CD4-positive, alpha-beta T cell (primary cell): Measurements from ENCODE around the gene MEGF11. TPM values are rescaled to one million over a fixed set of nuclear protein-coding genes. Genes with fewer than 3 reads are reported as not detected.
A peak's percentile ranks its signal among the peaks of the same experiment; 100 is the strongest.
"Not testable (repeated sequence)": the region's sequence is repeated elsewhere in the genome, so short reads cannot be mapped to it uniquely, and the experiment has no call there.

Experiments used
- ATAC-seq: fragments of 200-7000 bp; cut with Tn5 transposase; one replicate; pipeline ENCODE4 v1.10.0; 2022; ENCODE audit warnings: mild to moderate bottlenecking; ENCODE audit not compliant: poor library complexity
- CTCF ChIA-PET: fragments of 350-600 bp; sonication (Branson Sonifier 250); formaldehyde crosslinking; loops from one replicate; lab custom pipeline; 2021; ENCODE audit warnings: antibody characterized with exemption, inconsistent platforms; lab: Charles Lee
- POLR2A ChIA-PET: fragments of 350-600 bp; sonication (Branson Sonifier 250); formaldehyde crosslinking; loops from one replicate; lab custom pipeline; 2021; ENCODE audit warnings: antibody characterized with exemption, inconsistent platforms; lab: Charles Lee
- DNase-seq, 14 experiments: peaks; one replicate each; pipeline ENCODE4 v3.0.0-alpha.2; 2013 to 2020; ENCODE audit warnings: mixed read lengths in 2 of 14
- H3K27ac ChIP-seq, 2 donors: one replicate each; pipeline versions ENCODE4 v1.5.1 to v1.7.0; 2013; ENCODE audit warnings: low read length in 2 of 2, low read depth in 1 of 2, mild to moderate bottlenecking in 1 of 2
- H3K27me3 ChIP-seq, 2 experiments: 1 replicate in 1 of 2; 2 replicates in 1 of 2; pipeline versions ENCODE4 v1.6.1 to v1.7.0; 2013; ENCODE audit warnings: low read length in 2 of 2, control low read depth in 1 of 2, mild to moderate bottlenecking in 1 of 2, moderate library complexity in 1 of 2; ENCODE audit not compliant: insufficient read depth in 2 of 2, control insufficient read depth in 1 of 2
- H3K36me3 ChIP-seq: one replicate; pipeline ENCODE4 v1.6.1; 2013; ENCODE audit warnings: low read length, control low read depth; ENCODE audit not compliant: insufficient read depth
- H3K4me1 ChIP-seq: one replicate; pipeline ENCODE4 v1.6.1; 2013; ENCODE audit warnings: low read length, control low read depth; ENCODE audit not compliant: insufficient read depth
- H3K4me3 ChIP-seq: one replicate; pipeline ENCODE4 v1.5.1; 2013; ENCODE audit warnings: mild to moderate bottlenecking, low read length, moderate library complexity
- H3K9me3 ChIP-seq, 2 experiments: 1 replicate in 1 of 2; 2 replicates in 1 of 2; pipeline versions ENCODE4 v1.6.1 to v1.7.0; 2013; ENCODE audit warnings: low read length in 2 of 2, mild to moderate bottlenecking in 2 of 2, control low read depth in 1 of 2, moderate library complexity in 1 of 2; ENCODE audit not compliant: control insufficient read depth in 1 of 2, insufficient read depth in 1 of 2
- H3K27ac Mint-ChIP-seq: one replicate; pipeline ENCODE4 v1.8.0; 2020; ENCODE audit warnings: mixed read lengths
- H3K27me3 Mint-ChIP-seq: one replicate; pipeline ENCODE4 v1.8.0; 2021; ENCODE audit warnings: mixed read lengths
- H3K36me3 Mint-ChIP-seq: one replicate; pipeline ENCODE4 v1.8.0; 2021; ENCODE audit warnings: low read depth, mixed read lengths
- H3K4me1 Mint-ChIP-seq: one replicate; pipeline ENCODE4 v1.8.0; 2021; ENCODE audit warnings: low read depth, mixed read lengths
- H3K4me3 Mint-ChIP-seq: one replicate; pipeline ENCODE4 v1.8.0; 2020; ENCODE audit warnings: mild to moderate bottlenecking, mixed read lengths
- H3K9me3 Mint-ChIP-seq: one replicate; pipeline ENCODE4 v1.8.0; 2020; ENCODE audit warnings: mixed read lengths
- intact Hi-C, 2 experiments: fragments of 100-400 bp; cut with DNase I in 1 of 2; cut with micrococcal nuclease in 1 of 2; formaldehyde crosslinking; loops; one replicate each; pipeline versions ENCODE4 v1.15.1 to v1.9.0; 2023 to 2025; cut with DNase I, micrococcal nuclease
- total RNA-seq, 174 experiments: library from RNA in 2 of 174; stranded (reverse) in 2 of 174; gene quantifications; one replicate each; pipeline ENCODE4 v1.2.3 and lab custom pipeline; 2021 to 2026
- TF ChIP-seq, protein P1 (sequence below): fragments of 200-600 bp; IDR thresholded peaks from one replicate; pipeline ENCODE4 v1.8.0; 2022; ENCODE audit warnings: antibody characterized with exemption, mild to moderate bottlenecking

Gene MEGF11
- total RNA-seq, 2 experiments from 2014 or later: not detected

DNA sequence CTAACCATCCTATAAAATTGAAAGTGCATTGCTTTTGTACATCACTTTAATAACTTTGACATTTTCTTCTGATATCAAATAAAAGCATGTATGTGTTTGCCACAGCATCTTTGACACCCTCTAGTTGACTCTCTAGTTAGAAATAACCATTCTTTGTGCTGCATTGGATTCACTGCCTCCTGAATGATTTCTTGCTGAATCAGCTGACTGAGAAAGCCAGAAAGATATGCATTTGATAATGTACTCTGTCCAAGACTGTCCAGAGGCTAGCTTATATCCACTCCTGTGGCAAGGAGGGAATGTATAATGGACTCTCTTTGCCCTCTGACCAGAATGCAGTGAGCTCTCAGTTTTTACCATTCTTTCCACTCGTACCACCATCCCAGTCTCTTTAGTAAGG, 378.1 kb downstream of the MEGF11 start:
- Mint-ChIP-seq H3K36me3 (peaks cover 68% of the 10 kb centered on the region), H3K27me3 (no peaks in the 10 kb centered on the region), H3K4me1 (peaks cover 46% of the 10 kb centered on the region), H3K4me3 (no peak overlapping the region), H3K27ac (no peak overlapping the region), H3K9me3 (no peaks in the 10 kb centered on the region)
- ChIA-PET CTCF (interaction anchor here (1.1 kb wide), 1 partner anchor 13 kb away, joined by 3 read pairs; no protein-coding TSS in a partner anchor), POLR2A (no interaction called here)
- H3K4me1 ChIP-seq: peaks cover 12% of the 10 kb centered on the region
- intact Hi-C loops: loop anchor here in 1 of 2 experiments (10.0 kb wide), 1 partner anchor 629 kb away; the partner anchor contains the start of genes RPL4 and ZWILCH
- ATAC-seq (no peak), DNase-seq (no peak)
- H3K4me3 ChIP-seq: no peak overlapping the region
- no peaks in the 10 kb centered on the region for H3K27me3 ChIP-seq
- TF ChIP-seq, protein P1, sequence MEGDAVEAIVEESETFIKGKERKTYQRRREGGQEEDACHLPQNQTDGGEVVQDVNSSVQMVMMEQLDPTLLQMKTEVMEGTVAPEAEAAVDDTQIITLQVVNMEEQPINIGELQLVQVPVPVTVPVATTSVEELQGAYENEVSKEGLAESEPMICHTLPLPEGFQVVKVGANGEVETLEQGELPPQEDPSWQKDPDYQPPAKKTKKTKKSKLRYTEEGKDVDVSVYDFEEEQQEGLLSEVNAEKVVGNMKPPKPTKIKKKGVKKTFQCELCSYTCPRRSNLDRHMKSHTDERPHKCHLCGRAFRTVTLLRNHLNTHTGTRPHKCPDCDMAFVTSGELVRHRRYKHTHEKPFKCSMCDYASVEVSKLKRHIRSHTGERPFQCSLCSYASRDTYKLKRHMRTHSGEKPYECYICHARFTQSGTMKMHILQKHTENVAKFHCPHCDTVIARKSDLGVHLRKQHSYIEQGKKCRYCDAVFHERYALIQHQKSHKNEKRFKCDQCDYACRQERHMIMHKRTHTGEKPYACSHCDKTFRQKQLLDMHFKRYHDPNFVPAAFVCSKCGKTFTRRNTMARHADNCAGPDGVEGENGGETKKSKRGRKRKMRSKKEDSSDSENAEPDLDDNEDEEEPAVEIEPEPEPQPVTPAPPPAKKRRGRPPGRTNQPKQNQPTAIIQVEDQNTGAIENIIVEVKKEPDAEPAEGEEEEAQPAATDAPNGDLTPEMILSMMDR: no peak
- no peak overlapping the region for H3K27ac ChIP-seq
- no peaks in the 10 kb centered on the region for H3K9me3 ChIP-seq
- H3K36me3 ChIP-seq: peaks cover 38% of the 10 kb centered on the region

DNA sequence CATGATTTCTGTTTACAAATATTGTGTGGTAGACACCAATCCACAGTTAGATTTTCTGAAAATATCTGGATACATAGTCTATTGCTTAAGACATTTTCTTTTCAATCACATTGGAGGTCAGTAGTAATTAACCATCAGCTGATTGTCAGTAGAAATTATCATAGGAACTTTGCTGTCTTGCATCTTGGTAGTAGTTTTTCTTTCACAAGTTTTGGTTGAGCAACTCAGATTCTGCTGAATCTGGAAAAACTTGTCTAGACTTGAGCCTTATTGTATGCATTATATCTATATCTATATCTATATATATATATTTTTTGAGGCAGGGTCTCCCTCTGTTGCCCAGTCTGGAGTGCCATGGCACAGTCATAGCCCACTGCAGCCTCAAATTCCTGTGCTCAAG, 380.3 kb downstream of the MEGF11 start:
- Histone ChIP-seq H3K27me3 (no peaks in the 10 kb centered on the region), H3K36me3 (peaks cover 17% of the 10 kb centered on the region), H3K4me1 (peaks cover 21% of the 10 kb centered on the region), H3K27ac (no peak overlapping the region), H3K9me3 (no peaks in the 10 kb centered on the region), H3K4me3 (no peak overlapping the region)
- ChIA-PET POLR2A (interaction anchor here (0.7 to 1.0 kb wide), 2 partner anchors 8 to 1447 kb away, joined by 3 to 5 read pairs; no protein-coding TSS in a partner anchor), CTCF (no interaction called here)
- Mint-ChIP-seq H3K9me3 (no peaks in the 10 kb centered on the region), H3K27me3 (peaks cover 3% of the 10 kb centered on the region), H3K36me3 (peaks cover 62% of the 10 kb centered on the region), H3K4me3 (no peak overlapping the region), H3K27ac (no peak overlapping the region), H3K4me1 (peaks cover 67% of the 10 kb centered on the region)
- intact Hi-C loops: loop anchor here (5.0 to 10.0 kb wide), 2 partner anchors 109 to 632 kb away; partner anchors contain the start of genes RPL4 (in 1 of the 2) and ZWILCH (in 1 of the 2)
- DNase-seq (no peak), ATAC-seq (no peak)
- TF ChIP-seq, protein P1: no peak

DNA sequence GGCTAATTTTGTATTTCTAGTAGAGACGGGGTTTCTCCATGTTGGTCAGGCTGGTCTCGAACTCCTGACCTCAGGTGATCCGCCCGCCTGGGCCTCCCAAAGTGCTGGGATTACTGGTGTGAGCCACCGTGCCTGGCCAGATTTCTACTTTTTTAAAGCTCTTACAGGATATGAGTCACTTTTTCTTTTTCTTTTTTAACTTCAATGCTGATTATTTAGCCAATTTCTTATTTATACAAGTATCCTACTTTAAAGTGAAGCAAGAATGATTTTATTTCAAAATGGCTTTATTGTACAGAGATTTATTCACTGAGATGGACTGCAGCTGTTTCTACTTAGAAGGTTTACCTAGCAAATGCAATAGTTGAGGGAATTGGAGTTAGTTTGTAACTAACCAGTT, 381.0 kb downstream of the MEGF11 start:
- H3K4me3 Mint-ChIP-seq: peak overlapping the region; percentile 43

DNA sequence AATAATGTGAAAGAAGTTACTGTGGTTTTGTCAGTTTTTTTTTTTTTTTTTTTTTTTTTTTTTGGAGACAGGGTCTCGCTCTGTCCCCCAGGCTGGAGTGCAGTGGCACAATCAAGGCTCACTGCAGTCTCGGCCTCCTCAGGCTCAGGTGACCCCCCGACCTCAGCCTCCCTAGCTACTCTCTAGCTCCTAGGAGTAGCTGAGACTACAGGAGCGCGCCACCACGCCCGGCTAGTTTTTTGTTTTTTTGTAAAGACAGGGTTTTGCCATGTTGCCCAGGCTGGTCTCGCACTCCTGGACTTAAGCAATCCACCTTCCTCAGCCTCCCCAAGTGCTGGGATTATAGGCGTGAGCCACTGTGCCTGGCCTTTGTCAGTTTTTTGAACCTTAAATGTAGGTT, 381.7 kb downstream of the MEGF11 start:
- Mint-ChIP-seq H3K36me3 (peaks cover 49% of the 10 kb centered on the region), H3K4me1 (peaks cover 60% of the 10 kb centered on the region)
- H3K27me3 ChIP-seq, H3K9me3 Mint-ChIP-seq, H3K4me3 ChIP-seq, H3K4me3 Mint-ChIP-seq, H3K27ac ChIP-seq, H3K9me3 ChIP-seq, H3K27ac Mint-ChIP-seq, ATAC-seq, H3K27me3 Mint-ChIP-seq, DNase-seq, H3K36me3 ChIP-seq: not testable (repeated sequence)
- peaks cover 21% of the 10 kb centered on the region for H3K4me1 ChIP-seq
- ChIA-PET POLR2A (interaction anchor here (0.7 kb wide), 1 partner anchor 354 kb away, joined by 3 read pairs; the partner anchor contains the start of gene DPP8), CTCF (interaction anchor here (0.7 kb wide), 3 partner anchors 84 to 135 kb away, joined by 3 to 5 read pairs (median 3); no protein-coding TSS in a partner anchor)
- intact Hi-C loops: loop anchor here (5.0 to 10.0 kb wide), 2 partner anchors 110 to 633 kb away; partner anchors contain the start of genes RPL4 (in 1 of the 2) and ZWILCH (in 1 of the 2)

More for the DNA sequence above, 381.0 kb downstream of the MEGF11 start:
- Histone ChIP-seq H3K36me3 (peaks cover 11% of the 10 kb centered on the region), H3K4me1 (peaks cover 21% of the 10 kb centered on the region)
- H3K27ac Mint-ChIP-seq, H3K27ac ChIP-seq, H3K27me3 Mint-ChIP-seq, CTCF ChIA-PET, H3K9me3 Mint-ChIP-seq, POLR2A ChIA-PET, H3K27me3 ChIP-seq, ATAC-seq, H3K4me3 ChIP-seq, DNase-seq, H3K9me3 ChIP-seq: not testable (repeated sequence)
- Mint-ChIP-seq H3K36me3 (peaks cover 56% of the 10 kb centered on the region), H3K4me1 (peaks cover 62% of the 10 kb centered on the region)
- intact Hi-C loops: loop anchor here (5.0 to 10.0 kb wide), 2 partner anchors 110 to 632 kb away; partner anchors contain the start of genes RPL4 (in 1 of the 2) and ZWILCH (in 1 of the 2)
